G401.6 (cell line): ENCODE data around the gene XRCC2.
"Not testable (repeated sequence)": the region's sequence is repeated elsewhere in the genome, so short reads cannot be mapped to it uniquely, and the experiment has no call there.

Experiments used
- FAIRE-seq: peaks from 2 replicates; lab custom pipeline; 2012; peaks lifted over from hg19 to GRCh38; lab: Jason Lieb, UNC

The XRCC2 gene

GRCh38 chr7:152663931-152664330 lies 12.0 kb downstream of the XRCC2 start:
- no peak for FAIRE-seq

DNA sequence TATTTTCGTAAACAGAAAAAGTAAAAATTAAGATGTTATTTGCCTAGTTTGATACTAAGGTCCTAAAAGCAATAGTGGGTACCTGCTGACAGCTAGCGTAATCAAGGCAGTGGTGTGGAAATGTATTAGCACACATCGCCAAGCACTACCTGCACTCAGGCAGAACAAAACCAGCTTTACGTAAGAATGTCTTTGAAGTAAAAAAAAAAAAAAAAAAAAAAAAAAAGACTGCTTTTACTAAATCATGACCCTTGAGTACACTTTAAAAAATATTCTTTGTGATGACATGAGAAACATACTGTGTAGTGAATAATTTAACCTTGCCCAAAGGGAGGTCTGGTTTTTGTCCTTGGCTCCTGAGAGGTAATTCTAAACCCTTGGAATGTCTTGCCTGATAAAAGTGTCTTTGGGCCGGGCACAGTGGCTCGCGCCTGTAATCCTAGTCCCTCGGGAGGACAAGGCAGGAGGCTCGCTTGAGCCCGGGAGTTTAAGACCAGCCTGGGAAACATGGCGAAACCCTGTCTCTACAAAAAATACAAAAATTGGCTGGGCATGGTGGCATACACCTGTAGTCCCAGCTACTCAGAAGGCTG lies 12.7 kb downstream of the XRCC2 start:
- no peak for FAIRE-seq

DNA sequence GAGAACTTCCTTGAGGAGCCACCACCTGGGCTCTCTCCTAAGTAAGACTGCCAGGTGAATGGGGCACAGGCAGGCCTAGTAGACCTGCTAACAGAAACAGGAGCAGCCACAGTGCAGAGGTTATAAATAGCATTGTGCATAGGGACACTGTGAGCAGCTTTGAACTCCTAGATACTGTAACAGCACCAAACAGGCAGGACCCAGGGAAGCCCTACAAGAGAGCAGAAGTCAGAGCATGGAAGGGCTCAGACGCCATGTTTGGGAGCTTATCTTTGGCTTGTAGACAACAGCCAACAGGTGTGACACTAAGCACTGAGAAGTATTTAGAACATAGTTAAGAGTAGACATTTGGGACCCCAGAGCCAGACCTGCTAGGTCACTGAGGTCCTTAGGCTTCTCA lies 14.5 kb downstream of the XRCC2 start:
- no peak for FAIRE-seq

DNA sequence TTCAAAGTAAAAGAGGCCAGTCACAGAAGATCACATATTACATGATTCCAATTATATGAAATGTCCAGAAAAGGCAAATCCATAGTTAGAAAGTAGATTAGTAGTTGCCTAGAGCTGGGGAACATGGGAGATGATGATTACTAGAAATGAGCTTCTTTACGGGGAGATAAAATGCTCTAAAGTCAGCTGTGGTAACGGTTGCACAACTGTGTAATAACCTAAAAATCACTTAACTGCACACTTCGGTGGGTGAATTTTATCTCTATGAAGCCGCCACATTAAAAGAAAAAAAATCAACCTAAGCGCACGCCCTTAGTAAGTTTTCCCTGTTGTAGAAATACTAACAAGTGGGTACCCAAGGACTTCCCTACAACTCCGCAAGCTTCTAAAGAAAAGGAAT lies 15.9 kb downstream of the XRCC2 start:
- FAIRE-seq: no peak

DNA sequence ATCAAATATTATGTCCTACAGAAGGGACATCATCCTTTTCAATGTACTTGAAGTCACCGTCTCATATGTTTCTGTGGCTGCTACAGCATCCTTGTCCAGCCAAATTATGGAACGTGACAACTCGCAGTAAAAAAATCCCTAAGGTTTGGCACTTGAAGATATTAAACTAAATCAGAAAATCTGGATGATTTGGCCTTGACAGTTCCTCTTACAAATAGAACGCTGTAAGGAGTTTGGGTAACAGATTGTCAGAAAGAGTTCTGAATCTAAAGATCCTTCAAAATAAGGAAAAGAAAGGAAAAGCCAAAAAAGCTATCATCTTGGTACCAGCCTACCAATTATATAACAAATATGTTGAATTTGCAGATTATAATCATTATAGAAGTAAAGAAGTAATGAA lies 21.0 kb downstream of the XRCC2 start:
- FAIRE-seq: no peak

DNA sequence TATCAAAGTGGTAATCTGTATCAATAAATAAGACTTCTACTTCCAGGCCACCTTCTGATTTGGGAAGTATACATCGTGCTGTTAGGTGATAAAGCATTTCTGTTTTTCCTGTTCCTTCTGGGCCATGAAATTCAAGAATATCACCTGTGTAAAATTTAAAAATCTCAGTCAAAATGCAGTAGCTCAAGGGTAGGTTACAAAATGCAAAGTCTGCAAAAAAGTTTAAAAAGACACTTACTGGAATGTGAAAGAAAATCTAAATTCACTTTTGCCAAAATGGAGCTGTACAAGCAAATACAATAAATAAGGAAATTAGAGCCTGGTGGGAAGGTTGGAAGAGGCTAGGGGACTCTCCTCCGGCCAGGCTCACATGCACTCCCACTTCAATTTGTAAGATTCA lies 26.7 kb downstream of the XRCC2 start:
- FAIRE-seq: no peak

DNA sequence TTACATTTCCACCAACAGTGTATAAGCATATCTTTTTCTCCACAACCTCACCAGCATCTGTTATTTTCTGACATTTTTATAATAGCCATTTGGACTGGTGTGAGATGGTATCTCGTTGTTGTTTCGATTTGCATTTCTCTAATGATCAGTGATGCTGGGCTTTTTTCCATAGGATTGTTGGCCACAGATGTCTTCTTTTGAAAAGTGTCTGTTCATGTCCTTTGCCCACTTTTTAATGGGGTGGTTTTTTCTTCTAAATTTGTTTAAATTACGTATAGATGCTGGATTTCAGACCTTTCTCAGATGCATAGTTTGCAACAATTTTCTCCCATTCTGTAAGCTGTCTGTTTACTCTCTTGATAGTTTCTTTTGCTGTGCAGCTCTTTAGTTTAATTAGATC lies 28.9 kb downstream of the XRCC2 start:
- FAIRE-seq: no peak

DNA sequence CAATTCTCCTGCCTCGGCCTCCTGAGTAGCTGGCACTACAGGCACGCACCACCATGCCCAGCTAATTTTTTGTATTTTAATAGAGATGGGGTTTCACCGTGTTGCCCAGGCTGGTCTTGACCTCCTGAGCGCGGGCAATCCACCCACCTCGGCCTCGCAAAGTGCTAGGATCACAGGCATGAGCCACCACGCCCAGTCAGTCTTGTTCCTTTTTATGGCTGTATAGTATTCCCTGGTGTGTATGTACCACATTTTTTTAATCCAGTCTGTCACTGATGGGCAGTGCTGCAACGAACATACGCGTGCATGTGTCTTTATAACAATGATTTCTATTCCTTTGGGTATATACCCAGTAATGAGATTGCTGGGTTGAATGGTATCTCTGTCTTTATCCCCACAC lies 29.4 kb downstream of the XRCC2 start:
- not testable (repeated sequence) for FAIRE-seq

GRCh38 chr7:152643979-152644559 lies 31.9 kb downstream of the XRCC2 start:
- no peak for FAIRE-seq

- no peak for FAIRE-seq
These were observed 34.6 kb downstream of the XRCC2 start for GRCh38 chr7:152641384-152641783.

DNA sequence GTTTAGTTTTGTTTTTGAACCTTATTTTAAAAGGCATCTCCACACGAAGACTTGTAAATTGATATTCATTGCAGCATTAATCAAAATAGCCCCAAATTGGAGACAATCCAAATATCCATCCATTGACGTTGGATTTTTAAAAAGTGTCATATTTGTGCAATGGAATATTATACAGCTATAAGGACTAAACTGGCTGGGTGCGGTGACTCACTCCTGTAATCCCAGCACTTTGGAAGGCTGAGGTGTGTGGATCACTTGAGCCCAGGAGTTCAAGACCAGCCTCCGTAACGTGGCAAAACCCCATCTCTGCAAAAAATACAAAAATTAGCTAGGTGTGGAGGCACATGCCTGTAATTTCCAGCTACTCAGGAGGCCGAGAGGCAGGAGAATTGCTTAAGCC lies 35.1 kb downstream of the XRCC2 start:
- no peak for FAIRE-seq

- no peak for FAIRE-seq
These were observed 37.9 kb downstream of the XRCC2 start for GRCh38 chr7:152637920-152638580.

GRCh38 chr7:152637161-152637560 lies 38.8 kb downstream of the XRCC2 start:
- peak; percentile 85 for FAIRE-seq

DNA sequence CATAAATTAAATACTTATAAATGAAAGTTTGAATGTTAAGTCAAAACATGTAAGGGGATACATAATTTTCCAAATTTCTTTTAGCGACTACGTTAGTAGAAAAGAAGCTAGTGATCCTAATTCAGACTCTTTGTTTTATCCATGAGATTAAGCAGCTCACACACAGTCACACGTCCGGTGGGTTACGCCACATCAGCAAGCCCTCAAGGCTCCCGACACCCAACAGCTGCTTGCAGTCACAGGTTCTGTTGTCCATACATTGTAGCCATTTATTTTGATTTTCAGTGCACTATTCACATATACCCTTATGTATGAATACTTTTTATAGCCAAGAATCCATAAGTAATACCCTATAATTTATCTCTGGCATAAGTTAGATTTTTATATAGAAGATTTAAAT lies 39.5 kb downstream of the XRCC2 start:
- no peak for FAIRE-seq

DNA sequence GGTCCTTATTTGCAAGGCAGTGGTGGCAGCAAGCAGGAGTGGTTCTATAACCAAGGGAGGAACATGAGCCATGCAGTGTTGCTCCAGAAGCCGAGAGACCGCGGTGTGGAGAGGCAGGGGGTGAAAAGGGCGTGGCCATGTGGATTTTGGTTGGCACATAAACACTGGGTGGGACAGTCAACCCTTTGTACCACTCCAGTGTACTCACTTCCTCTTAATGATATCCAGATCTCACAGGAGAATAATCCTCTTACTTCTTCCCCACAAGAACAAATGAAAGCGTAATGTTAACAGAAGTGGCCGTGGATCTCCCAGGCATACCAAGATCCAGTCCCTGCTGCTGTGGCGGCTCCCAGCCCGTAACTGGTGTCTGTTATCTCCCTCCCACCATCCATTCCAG lies 42.4 kb downstream of the XRCC2 start:
- FAIRE-seq: no peak

DNA sequence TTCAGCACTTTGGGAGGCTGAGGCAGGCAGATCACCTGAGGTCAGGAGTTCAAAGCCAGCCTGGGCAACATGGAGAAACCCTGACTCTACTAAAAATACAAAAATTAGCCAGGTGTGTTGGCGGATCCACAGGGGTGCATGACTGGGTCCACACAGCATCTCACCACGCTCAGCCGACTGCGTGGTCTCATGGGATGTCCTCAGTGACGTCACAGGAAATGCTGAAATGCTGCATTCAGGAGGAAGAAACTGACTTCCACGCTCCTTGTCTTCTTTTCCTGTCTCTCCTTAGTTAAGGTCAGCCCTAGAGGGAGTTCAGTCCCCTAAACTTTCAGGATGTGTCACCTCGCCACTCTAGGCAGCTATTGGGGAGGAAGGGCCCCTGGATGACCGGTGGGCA lies 42.9 kb downstream of the XRCC2 start:
- FAIRE-seq: no peak

GRCh38 chr7:152628772-152629171 lies 47.2 kb downstream of the XRCC2 start:
- not testable (repeated sequence) for FAIRE-seq

DNA sequence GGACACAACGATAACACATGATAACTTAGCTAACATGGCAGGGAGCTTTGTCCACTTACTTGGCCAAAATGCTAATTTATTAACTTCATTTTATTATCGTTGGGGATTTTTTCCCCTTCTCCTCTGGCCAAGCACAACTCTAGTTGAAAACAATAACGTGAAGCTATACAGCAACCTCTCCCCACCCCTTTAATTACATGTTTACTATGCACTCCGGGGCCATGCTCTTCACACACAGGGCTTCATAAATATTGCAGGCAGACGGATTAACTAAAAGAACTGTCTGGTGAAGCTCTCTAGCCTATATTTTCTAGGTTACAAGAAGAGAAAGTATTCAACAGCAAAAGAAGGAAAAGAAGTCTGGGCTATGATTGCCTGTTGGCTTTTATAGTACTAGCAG lies 51.7 kb downstream of the XRCC2 start:
- FAIRE-seq: no peak

DNA sequence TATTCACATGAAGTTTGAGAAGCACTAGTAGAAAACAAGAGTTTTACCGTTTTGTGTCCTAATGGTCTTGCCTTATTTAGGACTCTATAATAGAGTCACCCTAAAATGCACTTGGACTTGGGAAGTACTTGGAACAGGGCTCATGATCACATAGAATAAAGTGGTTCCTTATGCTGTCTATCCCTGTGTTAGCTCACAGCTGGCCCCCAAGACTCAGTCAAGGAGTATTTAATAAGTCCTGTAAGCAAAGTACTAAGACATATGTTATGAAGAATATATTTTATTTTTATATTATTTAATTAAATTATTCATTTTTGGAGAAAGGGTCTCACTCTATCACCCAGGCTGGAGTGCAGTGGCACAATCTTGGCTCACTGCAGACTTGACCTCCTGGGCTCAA lies 54.5 kb downstream of the XRCC2 start:
- no peak for FAIRE-seq

DNA sequence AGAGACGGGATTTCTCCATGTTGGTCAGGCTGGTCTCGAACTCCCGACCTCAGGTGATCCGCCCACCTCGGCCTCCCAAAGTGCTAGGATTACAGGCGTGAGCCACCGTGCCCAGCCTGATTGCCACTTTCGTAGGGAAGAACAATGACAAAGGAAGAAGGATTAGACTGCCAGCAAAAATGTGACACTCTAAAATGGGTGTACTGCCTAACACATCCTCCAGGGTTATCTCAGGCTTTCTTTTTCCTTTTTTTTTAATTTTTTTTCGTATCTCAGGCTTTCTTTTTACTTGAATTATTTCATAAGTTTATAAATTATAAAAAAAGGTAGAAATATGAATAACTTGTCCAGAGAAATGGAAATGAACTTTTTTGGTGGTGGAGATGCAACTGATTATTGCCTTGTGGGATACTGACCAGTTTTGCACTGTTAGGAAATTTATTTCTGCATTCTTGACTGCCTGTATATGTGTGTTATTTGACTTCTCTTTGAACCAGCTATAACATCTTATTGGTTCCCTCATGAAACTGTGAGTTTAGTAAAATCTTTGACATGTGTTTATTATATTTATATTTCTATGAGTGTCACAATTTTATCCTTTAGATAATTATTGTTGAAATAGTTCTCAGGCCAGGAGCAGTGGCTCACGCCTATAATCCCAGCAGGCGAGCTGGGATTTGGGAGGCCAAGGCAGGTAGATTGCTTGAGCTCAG lies 56.8 kb downstream of the XRCC2 start:
- no peak for FAIRE-seq

GRCh38 chr7:152618427-152618826 lies 57.5 kb downstream of the XRCC2 start:
- FAIRE-seq: no peak

- FAIRE-seq: no peak
These were observed 58.9 kb downstream of the XRCC2 start for GRCh38 chr7:152617056-152617455.

DNA sequence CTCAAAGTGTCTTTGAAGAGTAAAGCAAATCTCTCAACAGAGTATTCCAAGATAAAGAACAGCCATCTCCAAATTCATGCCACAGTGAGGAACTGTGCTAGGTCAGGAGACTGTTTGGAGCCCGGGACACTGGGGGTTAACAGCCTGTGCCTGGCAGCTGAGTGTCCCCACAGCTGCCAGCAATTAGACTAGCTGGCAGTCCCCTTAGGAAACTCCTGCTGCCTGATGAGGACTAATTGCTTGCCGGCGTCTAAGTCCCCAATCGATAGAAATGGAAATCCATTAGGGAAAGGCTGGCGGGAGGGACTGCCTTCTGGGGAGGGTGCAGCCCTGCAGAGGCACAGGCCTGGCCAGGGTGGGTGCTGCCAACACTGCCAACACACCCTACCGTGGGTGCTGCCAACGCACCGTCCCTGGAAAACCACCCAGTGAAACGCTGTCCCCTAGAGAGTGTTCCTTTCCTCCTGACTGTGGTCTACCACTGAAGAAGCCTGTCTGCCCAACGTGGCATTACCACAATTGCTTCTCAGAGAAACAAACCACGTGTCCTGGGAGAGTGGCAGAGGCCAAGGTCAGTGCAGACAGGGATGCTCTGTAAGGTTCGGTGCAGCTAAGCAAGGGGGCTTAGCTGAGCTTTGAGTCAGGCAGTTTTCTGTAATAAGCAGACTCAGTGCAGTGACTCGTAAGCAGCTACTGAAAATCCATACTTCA lies 60.8 kb downstream of the XRCC2 start:
- no peak for FAIRE-seq
